SU-DHL-6 (cell line): Measurements from ENCODE around the gene CREB5.

Experiments used
- CTCF ChIP-seq: fragments of 200-600 bp; sonication (generic); IDR thresholded peaks from one replicate; pipeline ENCODE4 v1.5.1; 2017; ENCODE audit warnings: antibody characterized with exemption, mild to moderate bottlenecking, low read length, moderate library complexity; ENCODE audit not compliant: insufficient read depth, poor library complexity, severe bottlenecking
- EZH2phosphoT487 ChIP-seq: fragments of 200-600 bp; sonication (generic), shearing (Covaris generic); conservative IDR thresholded peaks from 2 replicates; pipeline ENCODE4 v1.6.1; 2018; ENCODE audit warnings: mild to moderate bottlenecking, antibody characterized with exemption, low read length, moderate library complexity, mixed read lengths

DNA sequence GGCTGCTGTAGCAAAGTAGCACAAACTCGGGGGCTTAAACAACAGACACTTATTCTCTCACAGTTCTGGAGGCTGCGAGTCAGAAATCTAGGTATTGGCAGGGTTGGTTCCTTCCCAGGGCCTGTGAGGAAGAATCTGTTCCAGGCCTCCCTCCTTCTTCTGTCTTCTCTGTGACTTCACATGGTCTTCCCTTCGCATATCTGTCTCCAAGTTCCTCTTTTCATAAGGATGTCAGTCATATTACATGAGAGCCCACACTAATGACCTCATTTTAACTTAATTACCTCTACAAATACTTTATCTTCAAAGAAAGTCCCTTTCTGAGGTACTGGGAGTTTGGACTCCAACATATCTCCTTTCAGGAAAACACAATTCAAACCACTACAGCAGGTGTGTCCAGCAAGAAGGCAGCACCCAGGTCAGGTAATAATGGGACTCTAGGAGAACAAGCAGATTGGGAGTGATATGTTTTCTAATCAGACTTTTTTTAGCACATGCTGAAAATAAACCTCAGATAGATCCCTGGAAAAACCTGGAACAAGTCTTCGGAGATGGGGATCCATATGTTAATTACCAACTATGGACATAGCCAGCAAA is 11.7 kb downstream of the CREB5 start:
- TF ChIP-seq CTCF, result no peak
- TF ChIP-seq EZH2phosphoT487, result no peak
